Measurements from ENCODE around the gene CACNA2D1.

CACNA2D1 gene

DNA sequence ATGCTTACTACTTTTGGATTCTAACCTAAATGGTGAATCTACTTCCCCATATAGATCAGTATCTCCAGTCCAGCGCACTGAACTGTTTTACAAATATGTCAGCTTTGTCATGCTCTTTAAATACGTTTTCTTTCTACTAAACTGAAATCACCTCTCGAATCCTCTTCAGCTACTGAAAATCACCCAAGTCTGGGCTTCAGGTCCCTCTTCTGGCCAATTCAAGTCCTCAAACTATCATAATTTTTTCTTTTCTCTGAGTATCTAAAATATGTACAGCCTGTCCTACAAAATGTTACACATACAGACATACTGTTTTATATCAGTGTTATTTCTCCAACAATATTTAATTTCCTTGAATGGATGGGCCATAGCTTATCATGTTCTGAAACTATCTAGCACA is 84.2 kb downstream of the CACNA2D1 start:
- H3K4me3 ChIP-seq (ENCODE audit: low read depth, low read length) = no peak overlapping the region
- no peak for DNase-seq (ENCODE audit: low read depth)

DNA sequence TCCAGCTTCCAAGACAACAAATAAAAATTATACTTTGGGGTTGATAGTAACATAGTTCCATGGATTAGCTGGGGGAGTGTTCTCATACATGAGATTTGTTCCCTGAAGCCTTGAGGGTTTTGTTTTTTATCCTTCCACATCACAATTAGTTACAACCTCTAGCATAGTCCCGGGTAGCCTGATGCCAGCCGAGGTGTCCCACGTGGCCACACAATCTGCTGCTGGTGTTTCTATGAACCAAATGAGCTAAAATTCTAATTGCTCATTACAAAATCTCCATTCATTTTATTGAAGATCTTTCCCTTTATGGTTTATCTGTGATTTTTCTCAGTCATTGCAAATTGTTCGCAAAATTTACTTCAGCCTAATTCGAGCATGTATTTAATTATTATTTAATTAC is 84.7 kb downstream of the CACNA2D1 start:
- no peak for DNase-seq (ENCODE audit: low read depth)
- H3K4me3 ChIP-seq (ENCODE audit: low read depth, low read length) = no peak overlapping the region

DNA sequence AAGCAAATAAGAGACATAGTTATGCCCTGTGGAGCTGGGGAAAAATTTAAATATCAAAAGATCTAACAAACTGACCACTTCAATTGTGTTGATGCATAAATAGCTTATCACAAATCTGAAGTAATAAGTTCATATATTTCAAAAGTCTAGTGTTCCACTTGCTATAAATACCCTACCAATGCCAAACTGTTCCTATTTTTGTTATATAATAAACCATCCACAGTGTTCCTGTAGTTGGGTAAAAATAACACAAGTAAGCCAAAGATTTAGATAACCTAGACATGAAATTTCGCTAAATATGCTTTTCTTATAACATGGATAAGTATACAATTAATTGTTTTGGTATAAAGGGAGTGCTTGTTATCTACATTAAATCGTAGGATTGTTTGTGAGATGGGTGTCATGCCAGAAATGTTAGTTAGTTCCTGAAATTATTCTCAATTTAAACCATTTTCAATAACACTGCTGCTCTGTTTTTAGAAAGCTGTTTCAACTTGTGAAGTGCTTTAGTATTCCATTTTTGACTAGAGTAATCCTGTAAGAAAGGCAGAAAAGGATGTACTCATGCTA is 85.5 kb downstream of the CACNA2D1 start:
- DNase-seq (ENCODE audit: low read depth) = no peak
- H3K4me3 ChIP-seq (ENCODE audit: low read depth, low read length) = no peak overlapping the region

DNA sequence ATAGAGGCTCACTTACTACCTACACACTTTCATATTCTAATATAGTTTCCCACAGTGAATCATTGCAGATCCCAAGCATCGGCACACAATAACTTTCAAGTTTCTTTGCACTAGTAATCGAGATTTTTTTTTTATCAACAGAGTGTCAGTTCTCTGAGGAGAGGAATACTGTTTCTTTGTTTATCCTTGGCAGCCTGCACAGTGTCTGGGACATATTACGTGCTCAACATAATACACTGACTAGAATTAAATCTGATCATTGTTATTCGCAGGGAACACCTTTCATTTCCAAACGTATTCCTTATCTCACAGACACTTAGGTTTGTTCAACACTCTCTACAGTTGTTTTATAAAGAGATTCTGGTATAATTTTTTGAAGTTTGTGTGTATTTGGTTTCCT is 95.3 kb downstream of the CACNA2D1 start:
- no peak overlapping the region for H3K4me3 ChIP-seq (ENCODE audit: low read depth, low read length)
- DNase-seq (ENCODE audit: low read depth) = no peak

DNA sequence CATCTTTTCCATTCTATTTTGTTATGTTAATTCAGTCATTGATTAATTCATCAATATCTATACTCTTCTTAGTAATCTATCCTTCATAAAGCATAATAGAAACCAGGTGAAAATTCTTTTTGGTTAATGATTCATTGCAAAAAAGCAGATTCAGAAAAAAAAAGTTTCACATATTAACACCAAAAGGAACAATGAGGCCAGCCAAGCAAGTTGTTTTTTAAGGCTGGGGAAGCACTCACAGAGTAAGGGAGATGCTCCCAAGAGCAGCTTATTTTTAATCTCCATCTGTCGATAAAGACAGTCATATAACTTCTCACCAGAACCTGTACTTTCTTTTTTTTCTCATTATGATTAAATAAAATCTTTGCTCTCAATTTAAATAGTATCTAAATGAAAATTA is 95.8 kb downstream of the CACNA2D1 start:
- DNase-seq (ENCODE audit: low read depth) = no peak
- no peak overlapping the region for H3K4me3 ChIP-seq (ENCODE audit: low read depth, low read length)

DNA sequence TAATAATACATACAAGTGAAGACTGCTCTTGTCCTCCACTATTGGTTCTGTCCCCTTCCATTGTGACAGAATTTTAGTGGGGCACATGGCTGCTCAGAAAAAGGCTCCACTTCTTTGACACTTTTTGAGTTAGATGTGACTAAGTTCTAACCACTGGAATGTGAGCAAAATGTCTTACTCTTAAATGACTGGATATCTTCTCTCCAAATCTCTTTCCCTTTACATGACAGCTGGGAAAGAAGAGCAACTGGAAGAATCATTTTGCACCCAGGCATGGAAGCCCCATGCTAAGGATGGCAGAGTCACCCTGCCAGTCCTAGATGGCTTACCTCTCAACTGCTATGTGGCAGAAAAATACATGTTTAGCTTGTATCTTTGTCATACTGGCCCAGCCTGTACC is 97.7 kb downstream of the CACNA2D1 start:
- DNase-seq (ENCODE audit: low read depth) = no peak
- H3K4me3 ChIP-seq (ENCODE audit: low read depth, low read length) = no peak overlapping the region

DNA sequence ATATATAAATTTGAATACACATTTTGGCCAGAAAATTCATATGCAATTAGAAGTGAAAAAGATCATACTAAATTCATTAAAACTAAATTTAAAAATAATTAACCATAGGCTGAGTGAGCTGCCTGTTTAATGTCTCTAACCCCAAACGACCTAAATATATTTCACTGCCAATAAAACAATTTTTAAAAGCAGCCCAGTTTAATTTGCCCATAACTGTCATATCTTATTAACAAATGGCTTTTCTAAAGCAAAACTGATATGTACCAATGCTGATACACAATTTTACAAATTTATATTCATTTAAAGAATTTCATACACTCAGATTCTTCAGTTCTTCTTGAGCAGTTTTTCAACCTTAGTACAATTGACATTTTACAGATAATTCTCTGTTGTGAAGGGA is 99.9 kb downstream of the CACNA2D1 start:
- no peak overlapping the region for H3K4me3 ChIP-seq (ENCODE audit: low read depth, low read length)
- DNase-seq (ENCODE audit: low read depth) = no peak

DNA sequence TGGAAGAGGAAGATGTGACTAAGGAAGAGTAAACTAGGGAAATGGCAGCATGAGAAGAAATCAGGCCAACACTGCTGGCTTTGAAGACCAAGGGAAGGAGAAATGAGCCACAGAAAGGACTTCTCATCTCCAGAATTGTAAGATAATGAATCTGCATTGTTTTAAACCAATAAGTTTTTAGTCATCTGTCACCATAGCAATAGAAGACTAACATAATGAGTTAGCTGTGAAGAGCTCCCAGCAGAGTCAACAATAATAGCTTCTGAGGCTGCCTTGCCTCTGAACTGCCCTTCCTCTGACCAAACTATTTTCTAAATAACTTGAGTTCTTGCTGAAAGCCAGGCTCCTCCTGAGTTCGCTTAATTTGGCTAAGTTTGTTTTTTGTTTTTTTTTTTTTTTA is 103.6 kb downstream of the CACNA2D1 start:
- DNase-seq (ENCODE audit: low read depth) = no peak

DNA sequence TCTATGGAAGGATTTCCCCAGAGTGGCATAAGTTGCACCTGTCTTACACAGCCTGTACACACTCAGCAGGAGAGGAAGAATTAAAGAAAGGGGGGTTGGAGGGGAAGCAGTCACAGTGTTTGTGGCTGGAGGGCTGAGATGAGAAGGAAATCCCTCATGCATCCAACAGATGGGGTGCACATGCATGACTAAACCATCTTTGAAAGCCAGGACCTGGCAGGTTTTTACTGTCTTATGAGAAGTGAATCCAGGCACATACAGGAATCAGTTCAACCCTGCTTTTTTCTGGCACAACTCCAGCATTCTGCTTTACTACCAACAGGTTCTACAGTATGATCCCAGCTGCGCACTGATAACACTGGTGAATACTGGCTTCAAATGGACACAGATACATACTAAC is 107.7 kb downstream of the CACNA2D1 start:
- H3K4me3 ChIP-seq (ENCODE audit: low read depth, low read length) = no peak overlapping the region
- DNase-seq (ENCODE audit: low read depth) = no peak

More for the DNA sequence above, 103.6 kb downstream of the CACNA2D1 start:
- H3K4me3 ChIP-seq (ENCODE audit: low read depth, low read length) = no peak overlapping the region

DNA sequence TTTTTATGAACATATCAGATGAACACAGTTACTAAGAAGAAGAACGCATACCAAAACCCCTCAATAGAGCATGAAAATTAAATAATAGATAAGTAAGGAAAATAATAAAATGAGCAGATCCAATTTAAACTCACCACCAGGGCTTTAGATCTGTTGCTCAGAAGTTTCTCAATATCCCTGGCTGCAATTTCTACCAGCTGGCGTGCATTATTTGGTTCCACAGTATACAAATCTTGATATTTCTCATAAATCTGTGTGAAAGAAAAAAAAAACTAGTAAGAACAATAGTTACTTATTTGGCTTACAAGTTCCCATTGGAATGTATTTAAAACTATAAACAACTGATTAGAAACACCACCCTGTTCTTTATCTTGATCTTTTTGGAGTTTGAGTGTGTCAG is 108.6 kb downstream of the CACNA2D1 start:
- no peak for DNase-seq (ENCODE audit: low read depth)
- no peak overlapping the region for H3K4me3 ChIP-seq (ENCODE audit: low read depth, low read length)

DNA sequence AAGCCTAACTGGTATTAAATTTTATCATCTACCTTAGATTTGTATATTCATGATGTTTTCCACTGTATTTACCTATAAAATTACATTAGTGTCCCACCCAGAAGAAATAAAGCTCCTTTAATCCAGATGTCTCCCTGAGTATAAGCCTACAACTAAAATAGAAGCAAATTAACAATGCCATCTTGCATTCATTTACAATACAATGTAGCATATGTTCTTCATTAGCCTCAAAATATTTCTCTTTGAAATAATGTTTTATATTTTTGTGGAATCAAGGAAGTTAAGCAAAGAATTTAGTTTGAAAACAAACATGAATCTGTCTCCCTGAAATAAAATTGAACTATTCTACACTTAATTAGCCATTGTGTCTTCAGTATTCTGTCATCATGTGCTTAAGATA is 112.3 kb downstream of the CACNA2D1 start:
- H3K4me3 ChIP-seq (ENCODE audit: low read depth, low read length) = no peak overlapping the region
- DNase-seq (ENCODE audit: low read depth) = no peak

DNA sequence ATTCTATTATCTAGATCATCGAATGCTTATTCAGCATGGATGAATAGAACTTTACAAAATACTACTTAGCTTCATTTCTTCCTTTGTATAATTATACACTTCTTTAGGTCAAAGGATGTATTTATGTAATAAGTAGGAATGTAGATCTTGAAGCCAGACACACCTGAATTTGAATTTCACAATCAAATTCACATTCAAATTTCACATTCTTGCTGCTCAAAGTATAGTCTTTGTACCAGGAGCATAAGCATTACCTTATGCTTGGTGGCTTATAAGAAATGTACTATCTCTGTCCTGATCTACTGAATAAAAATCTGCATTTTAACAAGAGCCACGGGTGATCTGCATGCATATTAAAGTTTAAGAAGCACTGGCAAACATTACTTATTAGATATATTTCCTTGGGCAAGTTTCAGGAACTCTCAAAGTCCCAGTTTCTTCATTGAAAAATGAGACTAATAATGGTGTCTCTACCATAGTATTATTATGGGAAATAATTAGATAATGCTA is 112.8 kb downstream of the CACNA2D1 start:
- DNase-seq (ENCODE audit: low read depth) = no peak

DNA sequence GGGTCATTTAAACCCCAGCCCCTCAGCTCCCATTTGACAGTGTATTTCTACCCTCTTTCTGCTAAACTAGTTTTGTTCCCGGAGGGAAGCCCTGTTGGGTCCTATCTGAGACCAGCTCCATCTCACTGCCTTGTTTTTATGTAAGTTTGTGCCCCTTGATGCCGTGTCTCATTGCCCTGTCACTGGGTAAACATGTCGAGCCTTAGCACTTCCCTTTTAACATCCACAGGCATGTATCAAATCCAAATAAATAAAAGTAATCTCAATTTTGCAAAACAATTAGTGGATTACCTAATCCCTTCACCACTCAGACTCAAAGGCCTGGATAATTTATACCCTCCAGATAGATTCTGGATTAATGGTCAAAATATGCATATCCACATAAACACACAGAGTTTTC is 115.7 kb downstream of the CACNA2D1 start:
- no peak for DNase-seq (ENCODE audit: low read depth)

More for the DNA sequence above, 112.8 kb downstream of the CACNA2D1 start:
- H3K4me3 ChIP-seq (ENCODE audit: low read depth, low read length) = no peak overlapping the region

DNA sequence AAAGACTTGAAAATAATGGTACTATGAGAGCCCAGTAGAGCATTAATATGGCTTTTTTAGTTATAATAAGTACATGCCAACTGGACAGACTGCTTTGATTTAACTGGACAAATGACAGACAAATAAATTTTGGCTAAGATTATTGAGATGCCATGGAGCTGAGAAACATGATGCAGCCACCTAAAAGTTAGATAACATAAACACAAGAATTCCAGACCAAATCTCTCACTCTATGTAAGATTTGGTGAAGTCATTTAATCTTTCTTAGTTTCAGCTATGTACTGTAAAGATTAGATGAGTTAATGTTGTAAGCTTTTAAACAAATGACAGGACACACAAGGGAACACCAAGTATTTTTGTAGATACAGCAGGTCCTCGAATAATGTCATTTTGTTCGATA is 118.2 kb downstream of the CACNA2D1 start:
- H3K4me3 ChIP-seq (ENCODE audit: low read depth, low read length) = no peak overlapping the region
- DNase-seq (ENCODE audit: low read depth) = no peak

More for the DNA sequence above, 115.7 kb downstream of the CACNA2D1 start:
- H3K4me3 ChIP-seq (ENCODE audit: low read depth, low read length) = no peak overlapping the region

DNA sequence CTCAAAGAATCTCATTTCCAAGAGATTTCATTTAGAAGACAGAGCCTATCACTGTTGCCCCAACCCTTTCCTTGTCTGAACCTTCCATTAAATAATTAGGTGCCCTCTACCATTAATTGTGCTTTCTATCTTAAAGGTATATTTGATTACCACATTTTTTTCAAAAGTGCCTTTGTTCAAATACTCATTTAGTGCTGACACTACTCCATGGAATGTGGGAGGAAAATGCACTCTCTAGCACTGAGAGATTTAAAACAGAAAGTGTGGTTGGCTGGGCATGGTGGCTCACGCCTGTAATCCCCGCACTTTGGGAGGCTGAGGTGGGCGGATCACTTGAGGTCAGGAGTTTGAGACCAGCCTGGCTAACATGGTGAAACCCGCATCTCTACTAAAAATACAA is 119.8 kb downstream of the CACNA2D1 start:
- no peak for DNase-seq (ENCODE audit: low read depth)
- no peak overlapping the region for H3K4me3 ChIP-seq (ENCODE audit: low read depth, low read length)

DNA sequence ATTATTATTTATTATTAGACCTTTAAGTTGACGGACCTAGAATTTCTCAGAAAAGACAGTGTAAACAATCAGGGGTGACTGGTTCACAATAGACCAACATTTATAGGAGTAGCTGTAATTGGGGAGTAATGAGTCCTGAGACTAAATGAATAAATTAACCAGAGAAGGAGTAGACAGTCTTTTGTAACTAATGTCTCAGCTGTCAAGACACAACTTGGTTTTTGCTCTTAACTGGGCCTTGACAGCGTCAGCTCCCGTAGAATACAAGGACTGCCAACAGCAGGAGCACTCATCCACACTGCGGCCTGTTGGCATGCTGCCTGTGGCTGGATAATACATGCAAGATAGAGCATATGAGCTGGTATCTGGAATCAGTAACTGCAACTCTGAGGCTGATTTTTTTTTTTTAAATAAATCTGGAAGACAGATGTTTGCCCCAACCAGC is 123.9 kb downstream of the CACNA2D1 start:
- no peak overlapping the region for H3K4me3 ChIP-seq (ENCODE audit: low read depth, low read length)
- DNase-seq (ENCODE audit: low read depth) = peak; percentile 62

DNA sequence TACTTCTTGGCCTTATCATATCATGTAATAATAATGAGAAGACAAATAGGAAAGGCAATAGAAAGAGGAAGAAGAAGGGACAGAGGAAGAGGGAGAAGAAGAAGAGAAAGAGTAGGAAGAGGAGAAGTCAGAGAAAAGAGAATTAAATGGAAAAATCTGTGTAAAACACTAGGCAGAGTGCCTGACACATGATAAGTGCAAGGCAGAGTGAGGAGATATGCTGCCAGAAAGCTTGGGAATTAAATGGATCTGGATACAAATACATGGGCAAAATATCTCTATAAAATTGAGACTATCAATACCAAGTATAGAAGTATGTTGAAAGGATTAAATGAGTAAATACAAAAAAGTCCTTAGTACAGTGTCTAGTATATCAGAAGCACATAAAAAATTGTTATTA is 124.8 kb downstream of the CACNA2D1 start:
- DNase-seq (ENCODE audit: low read depth) = no peak
- no peak overlapping the region for H3K4me3 ChIP-seq (ENCODE audit: low read depth, low read length)

DNA sequence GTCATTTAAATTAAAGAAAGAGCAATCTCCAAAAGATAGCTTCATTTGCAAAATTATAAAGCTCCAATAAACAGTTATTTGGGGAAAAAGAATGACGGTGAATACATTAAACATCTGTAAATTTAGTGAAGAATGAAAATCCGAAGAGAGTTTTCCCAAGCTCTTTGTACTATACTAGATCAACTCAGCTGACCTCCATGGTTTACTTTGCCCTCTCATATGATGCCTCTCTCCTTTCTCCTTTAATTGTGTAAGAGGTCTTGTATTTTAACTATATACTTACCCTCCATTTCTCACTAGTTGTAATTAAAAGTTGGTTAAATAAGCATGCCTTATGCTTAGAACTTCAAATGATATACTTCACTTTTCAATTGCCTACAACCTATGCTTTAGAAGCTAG is 125.8 kb downstream of the CACNA2D1 start:
- no peak overlapping the region for H3K4me3 ChIP-seq (ENCODE audit: low read depth, low read length)
- no peak for DNase-seq (ENCODE audit: low read depth)

DNA sequence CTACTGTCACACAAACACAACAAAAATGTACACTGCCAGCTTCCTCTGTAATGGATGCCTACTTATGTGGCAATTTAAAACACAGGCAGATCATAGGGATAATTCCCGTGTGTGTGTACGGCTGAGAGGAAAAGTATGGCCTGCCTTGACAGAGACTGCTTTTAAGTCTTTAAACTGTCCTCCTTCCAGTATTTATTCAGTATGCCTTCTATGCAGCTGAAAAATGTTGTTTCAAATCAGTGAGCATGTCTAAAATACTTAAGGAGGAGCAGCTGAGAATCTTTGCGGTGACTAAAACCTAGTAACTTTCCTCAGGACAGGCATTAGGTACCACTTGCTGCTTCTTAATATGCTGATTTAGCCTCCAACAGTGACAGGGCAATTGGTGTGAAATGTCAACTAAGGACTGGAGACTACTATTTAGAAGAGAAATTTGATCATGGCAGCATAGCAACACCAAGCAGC is 126.3 kb downstream of the CACNA2D1 start:
- DNase-seq (ENCODE audit: low read depth) = no peak
- H3K4me3 ChIP-seq (ENCODE audit: low read depth, low read length) = no peak overlapping the region

DNA sequence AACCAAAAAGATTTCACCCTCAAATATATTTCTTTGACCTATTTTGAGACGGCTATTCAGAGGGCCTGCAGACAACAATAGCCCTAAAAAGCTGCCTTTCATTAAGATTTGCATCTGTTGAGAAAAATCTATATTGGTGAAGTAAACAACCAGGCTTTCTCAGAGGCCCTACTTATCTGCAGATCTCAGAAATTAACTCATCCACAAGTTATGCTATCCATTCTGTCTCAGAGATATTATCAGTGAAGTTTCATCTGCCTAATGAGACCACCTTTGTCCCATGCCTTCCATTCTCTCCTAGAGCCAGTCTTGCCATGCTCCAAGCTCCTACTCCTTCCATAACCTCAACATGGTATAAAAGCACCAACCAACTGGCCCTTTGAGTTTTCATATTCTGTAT is 130.3 kb downstream of the CACNA2D1 start:
- no peak overlapping the region for H3K4me3 ChIP-seq (ENCODE audit: low read depth, low read length)
- no peak for DNase-seq (ENCODE audit: low read depth)

DNA sequence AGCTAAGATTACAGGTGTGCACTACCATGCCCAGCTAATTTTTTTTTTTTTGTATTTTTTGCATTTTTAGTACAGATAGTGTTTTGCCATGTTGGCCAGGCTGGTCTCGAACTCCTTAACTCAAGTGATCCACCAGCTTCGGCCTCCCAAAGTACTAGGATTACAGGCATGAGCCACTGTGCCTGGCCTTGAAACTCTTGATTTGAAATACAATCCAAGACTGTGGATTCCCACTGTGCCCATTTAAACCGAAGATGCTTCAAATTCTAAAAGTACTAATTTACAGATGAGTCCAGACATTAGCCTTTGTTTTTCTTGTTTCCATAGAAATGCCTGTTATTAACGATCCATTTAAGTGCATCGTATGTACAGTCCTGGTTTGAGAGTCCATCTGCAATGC is 130.9 kb downstream of the CACNA2D1 start:
- H3K4me3 ChIP-seq (ENCODE audit: low read depth, low read length) = no peak overlapping the region
- no peak for DNase-seq (ENCODE audit: low read depth)
